HS-5 (cell line): ENCODE results near the gene ZNF48.

ENCODE experiments used
- DNase-seq: peaks from one replicate; pipeline ENCODE4 v3.0.0-alpha.2; 2012; ENCODE audit warnings: low read depth

Gene ZNF48

GRCh38 chr16:30444231-30445148 lies 49.3 kb downstream of the ZNF48 start:
- no peak for DNase-seq

DNA sequence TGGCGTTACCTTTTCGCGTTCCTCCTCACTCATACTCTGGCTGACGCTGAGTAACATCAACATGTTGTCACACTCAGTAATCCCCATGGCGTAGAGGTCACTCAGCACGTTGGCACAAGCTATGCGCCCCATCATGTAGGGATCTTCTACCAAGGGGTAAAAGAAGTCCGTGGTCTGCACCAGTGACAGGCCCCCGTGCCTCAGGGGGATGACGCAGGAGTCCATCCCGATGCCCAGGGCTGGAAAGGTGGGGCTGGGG lies 49.9 kb downstream of the ZNF48 start:
- DNase-seq: no peak

GRCh38 chr16:30445408-30446202 lies 50.4 kb downstream of the ZNF48 start, which contains the start of gene SEPHS2:
Gene SEPHS2 (minus strand): TSS chr16:30445874. CDS start chr16:30445727, 147 bp downstream.
- peak; percentile 95 for DNase-seq

- no peak for DNase-seq
Observed at GRCh38 chr16:30446203-30446595, 51.0 kb downstream of the ZNF48 start.

DNA sequence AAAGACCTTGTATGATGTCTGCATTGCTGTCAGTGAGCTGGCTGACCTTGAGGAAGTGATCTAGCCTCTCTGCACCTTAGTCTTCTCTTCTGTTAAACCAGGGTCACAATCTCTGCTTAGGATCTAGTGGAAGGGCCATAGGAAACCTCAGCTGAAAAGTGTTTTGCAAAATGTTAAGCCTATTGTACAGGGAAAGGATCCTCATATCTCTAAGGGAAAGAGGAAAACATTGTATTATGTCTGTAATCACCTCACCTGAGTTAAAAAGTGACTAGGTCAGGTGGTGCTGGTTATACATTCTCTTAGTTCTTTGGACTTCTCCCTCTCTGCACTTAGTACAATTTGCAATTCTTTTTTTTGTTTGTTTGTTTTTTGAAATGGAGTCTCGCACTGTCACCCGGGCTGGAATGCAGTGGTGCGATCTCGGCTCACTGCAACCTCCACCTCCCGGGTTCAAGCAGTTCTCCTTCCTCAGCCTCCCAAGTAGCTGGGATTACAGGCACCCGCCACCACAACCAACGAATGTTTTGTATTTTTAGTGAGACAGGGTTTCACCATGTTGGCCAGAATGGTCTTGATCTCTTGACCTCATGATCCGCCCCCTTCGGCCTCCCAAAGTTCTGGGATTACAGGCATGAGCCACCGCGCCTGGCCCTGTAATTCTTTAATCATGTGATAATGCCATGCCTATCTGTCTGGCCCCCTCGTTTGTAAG lies 52.4 kb downstream of the ZNF48 start:
- no peak for DNase-seq

DNA sequence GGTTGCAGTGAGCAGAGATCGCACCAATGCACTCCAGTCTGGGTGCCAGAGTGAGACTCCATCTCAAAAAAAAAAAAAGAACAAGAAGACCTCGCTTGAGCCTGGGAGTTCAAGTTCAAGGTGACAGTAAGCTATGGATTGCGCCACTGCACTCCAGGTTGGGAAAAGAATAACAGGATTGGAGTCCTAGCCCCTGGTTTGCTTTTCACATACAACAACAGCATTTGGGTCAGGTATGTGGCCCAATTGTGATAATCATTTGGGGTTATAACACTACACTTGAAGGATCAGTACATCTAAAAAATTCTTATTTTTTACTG lies 53.9 kb downstream of the ZNF48 start:
- DNase-seq: no peak
